ENCODE data around the gene SH3PXD2B. TPM values are rescaled to one million over a fixed set of nuclear protein-coding genes. Genes with fewer than 3 reads are reported as not detected.

SH3PXD2B gene
- total RNA-seq, 2 experiments from 2014 or later: 0.10 TPM; not detected in 1

GRCh38 chr5:172444626-172445365 lies 9.5 kb downstream of the SH3PXD2B start:
- H3K9me2 ChIP-seq (ENCODE audit: insufficient read depth, low read length): no peaks in the 10 kb centered on the region
- no peak for DNase-seq (ENCODE audit: low spot score)
- no peak for TF ChIP-seq EZH2phosphoT487 (IDR thresholded peaks at IDR 0.05; ENCODE audit: borderline replicate concordance, low read depth, low read length)
- TF ChIP-seq, protein P1, sequence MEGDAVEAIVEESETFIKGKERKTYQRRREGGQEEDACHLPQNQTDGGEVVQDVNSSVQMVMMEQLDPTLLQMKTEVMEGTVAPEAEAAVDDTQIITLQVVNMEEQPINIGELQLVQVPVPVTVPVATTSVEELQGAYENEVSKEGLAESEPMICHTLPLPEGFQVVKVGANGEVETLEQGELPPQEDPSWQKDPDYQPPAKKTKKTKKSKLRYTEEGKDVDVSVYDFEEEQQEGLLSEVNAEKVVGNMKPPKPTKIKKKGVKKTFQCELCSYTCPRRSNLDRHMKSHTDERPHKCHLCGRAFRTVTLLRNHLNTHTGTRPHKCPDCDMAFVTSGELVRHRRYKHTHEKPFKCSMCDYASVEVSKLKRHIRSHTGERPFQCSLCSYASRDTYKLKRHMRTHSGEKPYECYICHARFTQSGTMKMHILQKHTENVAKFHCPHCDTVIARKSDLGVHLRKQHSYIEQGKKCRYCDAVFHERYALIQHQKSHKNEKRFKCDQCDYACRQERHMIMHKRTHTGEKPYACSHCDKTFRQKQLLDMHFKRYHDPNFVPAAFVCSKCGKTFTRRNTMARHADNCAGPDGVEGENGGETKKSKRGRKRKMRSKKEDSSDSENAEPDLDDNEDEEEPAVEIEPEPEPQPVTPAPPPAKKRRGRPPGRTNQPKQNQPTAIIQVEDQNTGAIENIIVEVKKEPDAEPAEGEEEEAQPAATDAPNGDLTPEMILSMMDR (conservative IDR thresholded peaks at IDR 0.05; ENCODE audit: low read length): no peak
- no peaks in the 10 kb centered on the region for H3K79me2 ChIP-seq (ENCODE audit: insufficient read depth, low read depth, low read length)
- BruUV-seq (replicated peaks): no TSS peak
- ChIA-PET POLR2A (interaction anchor here (0.6 to 0.7 kb wide), 2 partner anchors 155 to 630 kb away, joined by 3 read pairs; no protein-coding TSS in a partner anchor), CTCF (ENCODE audit: unreplicated experiment) (no interaction called here)
- no peaks in the 10 kb centered on the region for H3K36me3 ChIP-seq (ENCODE audit: insufficient read depth, low read length)
- no peak overlapping the region for H2AFZ ChIP-seq (ENCODE audit: low read length)
- H3K4me1 ChIP-seq (ENCODE audit: insufficient read depth, low read length, poor library complexity, severe bottlenecking): no peaks in the 10 kb centered on the region
- no peak overlapping the region for H3K4me2 ChIP-seq (ENCODE audit: low read length)
- H3K27ac ChIP-seq (ENCODE audit: low read depth, low read length, poor library complexity, severe bottlenecking): no peak overlapping the region
- intact Hi-C loops (cut with micrococcal nuclease; ENCODE audit: unreplicated experiment): no loop called here
- H3K4me3 ChIP-seq (ENCODE audit: low read depth, low read length, poor library complexity, severe bottlenecking): no peak overlapping the region
- H3K9me3 ChIP-seq (ENCODE audit: low read length): no peaks in the 10 kb centered on the region
- H4K20me1 ChIP-seq (ENCODE audit: insufficient read depth, low read length): no peaks in the 10 kb centered on the region

DNA sequence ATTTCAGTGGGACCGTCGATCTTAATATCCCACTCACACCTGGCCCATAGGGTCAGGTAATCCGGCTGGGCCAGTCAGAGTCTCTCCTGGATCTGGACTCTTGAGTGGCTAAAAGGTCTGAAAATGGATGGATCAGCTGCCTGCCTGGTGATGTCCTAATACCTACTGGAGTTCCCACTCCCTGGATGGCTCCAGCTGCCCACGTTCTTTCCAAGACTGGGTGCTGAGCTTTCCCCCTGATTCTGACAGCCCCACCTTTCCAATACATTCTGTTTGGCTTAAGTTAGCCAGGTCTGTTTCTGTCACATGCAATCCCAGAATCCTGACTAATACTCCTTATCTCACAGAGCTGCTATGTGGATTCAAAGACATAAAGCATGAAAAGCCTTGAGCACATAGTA lies 10.2 kb downstream of the SH3PXD2B start:
- CTCF ChIA-PET (ENCODE audit: unreplicated experiment): no interaction called here
- no peak for DNase-seq (ENCODE audit: low spot score)
- H3K4me2 ChIP-seq (ENCODE audit: low read length): no peak overlapping the region

More for the DNA sequence above, 10.2 kb downstream of the SH3PXD2B start:
- Histone ChIP-seq H3K4me1 (ENCODE audit: insufficient read depth, low read length, poor library complexity, severe bottlenecking) (no peaks in the 10 kb centered on the region), H3K9me3 (ENCODE audit: low read length) (no peaks in the 10 kb centered on the region), H3K36me3 (ENCODE audit: insufficient read depth, low read length) (no peaks in the 10 kb centered on the region), H3K27ac (ENCODE audit: low read depth, low read length, poor library complexity, severe bottlenecking) (no peak overlapping the region), H2AFZ (ENCODE audit: low read length) (no peak overlapping the region), H3K9me2 (ENCODE audit: insufficient read depth, low read length) (no peaks in the 10 kb centered on the region), H3K4me3 (ENCODE audit: low read depth, low read length, poor library complexity, severe bottlenecking) (no peak overlapping the region), H3K79me2 (ENCODE audit: insufficient read depth, low read depth, low read length) (no peaks in the 10 kb centered on the region), H4K20me1 (ENCODE audit: insufficient read depth, low read length) (no peaks in the 10 kb centered on the region)
- intact Hi-C loops (cut with micrococcal nuclease; ENCODE audit: unreplicated experiment): no loop called here
- POLR2A ChIA-PET: interaction anchor here (0.6 kb wide), 1 partner anchor 154 kb away, joined by 3 read pairs; no protein-coding TSS in a partner anchor
- no peak for TF ChIP-seq EZH2phosphoT487 (IDR thresholded peaks at IDR 0.05; ENCODE audit: borderline replicate concordance, low read depth, low read length)
- TF ChIP-seq, protein P1 (conservative IDR thresholded peaks at IDR 0.05; ENCODE audit: low read length): no peak
- BruUV-seq (replicated peaks): no TSS peak
